GM18861 (cell line): ENCODE results near the gene RHOT2.

Source experiments
- ATAC-seq: cut with Tn5 transposase; IDR thresholded peaks from one replicate; pipeline ENCODE4 v1.9.1; 2021; ENCODE audit not compliant: unreplicated experiment

Gene RHOT2

DNA sequence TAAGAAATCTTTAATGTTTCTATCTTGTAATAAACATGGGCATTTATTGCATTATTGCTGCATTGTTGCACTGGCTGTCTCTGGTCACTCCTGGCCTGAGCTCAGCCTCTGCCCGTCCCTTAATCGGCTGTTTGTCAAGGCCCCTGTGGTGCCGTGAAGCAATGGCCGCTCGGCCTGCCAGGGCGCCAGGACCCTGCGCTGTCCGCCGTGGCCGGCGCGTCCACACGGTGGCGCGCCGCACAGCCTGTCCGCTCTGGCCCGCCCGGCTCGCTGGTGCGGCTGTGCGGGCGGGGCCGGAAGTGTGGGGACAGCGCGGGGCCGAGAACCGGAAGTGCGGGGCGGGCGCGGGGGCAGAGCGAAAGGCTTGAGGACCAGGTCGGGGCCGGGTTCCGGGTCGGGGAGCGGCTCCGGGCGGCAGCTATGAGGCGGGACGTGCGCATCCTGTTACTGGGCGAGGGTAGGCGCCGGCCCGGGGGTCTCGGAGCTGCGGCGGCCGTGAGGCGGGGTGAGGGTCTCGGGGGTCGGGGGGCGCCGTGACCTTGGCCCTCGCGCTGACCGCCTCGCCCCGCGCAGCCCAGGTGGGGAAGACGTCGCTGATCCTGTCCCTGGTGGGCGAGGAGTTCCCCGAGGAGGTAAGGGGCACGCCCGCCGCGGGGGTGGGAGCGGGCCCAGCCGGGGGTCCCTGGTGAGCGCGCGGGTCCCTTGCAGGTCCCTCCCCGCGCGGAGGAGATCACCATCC is at the start of gene RHOT2:
Gene RHOT2, plus strand, starts transcription at position 353 of the 739 bp plus-strand sequence. Its CDS starts 68 bp downstream, at position 421.
- peak; percentile 67 for ATAC-seq

- no peak for ATAC-seq
Measured at GRCh38 chr16:619476-620100, 48.3 kb upstream of the RHOT2 start.

DNA sequence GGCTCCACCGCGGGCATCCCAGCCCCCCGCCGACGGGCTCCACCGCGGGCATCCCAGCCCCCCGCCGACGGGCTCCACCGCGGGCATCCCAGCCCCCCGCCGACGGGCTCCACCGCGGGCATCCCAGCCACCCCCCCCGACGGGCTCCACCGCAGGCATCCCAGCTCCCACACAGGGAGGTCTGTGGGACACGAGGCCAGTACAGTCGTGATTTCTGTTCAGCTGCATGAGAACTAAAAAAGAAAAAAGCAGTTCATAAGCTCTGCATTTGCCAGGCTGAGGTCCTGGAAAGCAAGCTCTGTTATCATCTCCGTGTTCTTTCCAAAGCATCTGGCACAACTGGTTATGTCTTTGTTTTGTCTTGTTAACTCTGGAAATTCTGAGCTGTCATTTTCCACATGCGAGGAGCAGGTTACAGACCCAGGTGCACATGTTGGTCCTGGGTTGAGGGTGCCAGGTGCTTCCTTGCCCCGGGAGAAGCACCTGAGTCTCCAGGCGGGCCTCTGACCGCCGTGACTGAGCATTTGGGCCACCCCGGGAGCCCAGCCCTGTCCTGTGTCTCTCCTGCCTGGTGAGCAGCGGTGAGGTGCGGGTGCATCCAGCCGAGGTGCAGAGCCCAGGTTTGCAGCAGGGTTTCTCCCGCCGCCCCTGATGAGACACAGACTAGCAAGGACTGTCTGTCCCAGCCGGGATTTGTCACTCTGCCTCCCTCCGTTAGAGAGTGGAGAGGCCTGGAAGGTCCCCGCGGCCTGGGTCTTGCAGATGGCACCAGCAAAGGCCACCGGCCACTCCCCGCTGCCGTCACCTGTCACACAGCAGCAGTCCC is 47.0 kb upstream of the RHOT2 start:
- ATAC-seq, result no peak

GRCh38 chr16:621526-622105 is 46.3 kb upstream of the RHOT2 start:
- ATAC-seq, result no peak

GRCh38 chr16:622920-623280 is 45.0 kb upstream of the RHOT2 start:
- no peak for ATAC-seq

DNA sequence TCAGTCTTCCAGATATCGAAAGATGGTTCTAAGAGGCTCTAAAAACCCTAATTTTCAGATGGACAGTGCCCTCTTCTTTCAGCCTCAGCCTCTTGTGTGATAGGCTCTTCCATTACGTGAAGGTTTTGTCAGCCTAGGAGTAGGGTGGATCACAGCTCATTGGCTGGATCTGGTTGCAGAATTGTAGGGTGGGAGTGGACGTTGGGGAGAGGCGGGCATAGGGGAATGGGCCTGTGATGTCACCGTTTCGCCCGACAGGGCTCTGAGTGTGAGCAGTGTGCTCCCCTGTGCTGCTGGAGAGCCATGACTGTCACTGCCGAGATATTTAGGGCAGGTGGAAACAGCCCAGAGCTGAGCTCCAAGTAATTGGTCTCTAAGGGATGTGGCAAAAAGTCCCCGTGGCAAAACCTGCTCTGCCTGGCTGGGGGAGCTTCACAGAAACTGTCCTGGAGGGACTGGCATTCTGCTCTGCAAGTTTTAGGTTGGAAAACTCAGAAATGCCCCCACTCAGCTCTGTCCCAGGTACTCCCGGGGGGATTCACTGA is 43.3 kb upstream of the RHOT2 start:
- no peak for ATAC-seq

- ATAC-seq, result no peak
Measured at GRCh38 chr16:625117-625976, 42.6 kb upstream of the RHOT2 start.

DNA sequence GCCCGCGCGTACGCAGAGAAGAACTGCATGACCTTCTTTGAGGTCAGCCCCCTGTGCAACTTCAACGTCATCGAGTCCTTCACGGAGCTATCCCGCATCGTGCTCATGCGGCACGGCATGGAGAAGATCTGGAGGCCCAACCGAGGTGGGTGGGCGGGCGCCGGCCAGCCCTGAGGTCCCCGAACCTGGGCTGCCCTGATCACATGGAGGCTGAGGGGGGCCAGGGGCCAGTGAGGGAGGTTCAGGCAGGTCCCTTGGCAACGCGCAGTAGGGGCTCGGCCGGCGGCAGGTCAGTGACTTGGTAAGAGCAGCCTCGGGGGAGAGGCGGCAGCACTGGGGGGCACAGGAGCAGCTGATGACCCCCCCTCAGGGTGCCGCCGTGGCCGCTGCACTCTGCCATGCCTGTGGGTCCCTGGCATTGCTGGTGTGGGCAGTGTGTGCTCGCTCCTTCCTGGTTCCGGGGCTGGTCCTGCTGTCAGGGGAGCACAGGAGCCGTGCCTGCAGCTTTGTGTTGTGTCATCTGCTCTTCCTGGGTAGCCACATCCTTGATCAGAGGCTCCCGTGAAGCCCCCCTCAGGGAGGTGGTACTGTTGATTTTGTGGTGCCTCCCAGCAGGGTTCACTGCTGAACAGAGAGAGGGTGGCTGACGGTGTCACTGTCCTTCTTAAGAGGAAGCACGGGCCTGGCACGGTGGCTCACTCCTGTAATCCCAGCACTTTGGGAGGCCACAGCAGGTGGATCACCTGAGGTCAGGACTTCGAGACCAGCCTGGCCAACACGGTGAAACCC is 41.8 kb upstream of the RHOT2 start:
- no peak for ATAC-seq

DNA sequence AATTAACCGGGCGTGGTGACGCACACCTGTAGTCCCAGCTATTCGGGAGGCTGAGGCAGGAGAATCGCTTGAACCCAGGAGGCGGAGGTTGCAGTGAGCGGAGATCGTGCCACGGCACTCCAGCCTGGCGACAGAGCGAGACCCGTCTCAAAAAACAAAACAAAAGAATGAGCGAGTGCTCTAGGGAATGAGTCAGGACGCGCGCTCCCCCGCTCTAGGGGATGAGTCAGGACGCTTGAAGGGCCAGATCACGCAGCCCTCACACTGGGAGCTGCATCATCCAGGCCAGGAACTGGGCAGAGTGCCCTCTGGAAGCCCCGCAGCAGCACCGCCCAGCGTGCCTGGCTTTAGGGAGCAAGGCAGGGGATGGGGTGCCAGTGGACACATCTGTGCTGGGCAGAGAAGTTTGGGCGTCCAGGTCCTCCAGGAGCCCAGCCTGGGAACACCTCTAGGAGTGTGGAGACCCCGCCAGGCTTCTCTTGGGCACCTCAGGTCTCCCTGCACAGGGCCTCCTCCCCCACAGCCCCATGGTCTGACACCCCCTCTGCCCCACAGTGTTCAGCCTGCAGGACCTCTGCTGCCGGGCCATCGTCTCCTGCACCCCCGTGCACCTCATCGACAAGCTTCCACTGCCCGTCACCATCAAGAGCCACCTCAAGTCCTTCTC is 41.0 kb upstream of the RHOT2 start:
- ATAC-seq, result no peak

DNA sequence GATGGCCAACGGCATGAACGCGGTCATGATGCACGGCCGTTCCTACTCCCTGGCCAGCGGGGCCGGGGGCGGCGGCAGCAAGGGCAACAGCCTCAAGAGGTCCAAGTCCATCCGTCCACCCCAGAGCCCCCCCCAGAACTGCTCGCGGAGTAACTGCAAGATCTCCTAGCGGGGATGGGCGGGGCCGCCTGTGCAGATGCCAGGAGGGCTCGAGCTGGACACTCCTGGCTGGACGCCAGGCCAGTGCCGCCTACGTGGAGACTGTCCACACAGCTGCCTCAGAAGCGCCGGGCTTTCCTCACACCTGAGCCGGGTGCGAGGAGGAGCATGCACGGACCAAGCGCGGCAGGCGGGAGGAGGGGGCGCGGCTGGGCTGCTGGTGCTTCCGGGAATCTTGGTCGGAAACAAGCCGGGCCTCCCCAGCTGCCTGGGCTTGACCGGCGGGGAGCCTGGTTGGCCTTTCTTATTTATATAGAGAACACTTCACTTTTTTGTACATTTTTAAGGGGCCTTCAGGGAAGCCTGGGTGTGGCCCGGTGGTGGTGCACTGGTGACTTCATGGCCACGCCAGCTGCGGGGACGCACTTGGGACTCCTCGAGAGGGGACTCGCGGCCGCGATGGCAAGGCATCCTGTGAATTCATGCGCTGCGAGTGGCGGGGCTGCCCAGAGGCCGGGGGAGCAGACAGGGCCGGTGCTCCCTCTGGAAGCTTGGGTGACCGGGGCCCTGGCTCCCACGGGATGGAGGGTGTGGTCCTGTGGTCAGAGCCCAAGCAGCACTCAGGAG is 40.3 kb upstream of the RHOT2 start:
- no peak for ATAC-seq

GRCh38 chr16:628321-629061 is 39.4 kb upstream of the RHOT2 start:
- no peak for ATAC-seq

- ATAC-seq, result no peak
Measured at GRCh38 chr16:629185-629832, 38.6 kb upstream of the RHOT2 start.

- no peak for ATAC-seq
Measured at GRCh38 chr16:629833-630248, 38.1 kb upstream of the RHOT2 start.

GRCh38 chr16:630249-630814 is 37.6 kb upstream of the RHOT2 start:
- ATAC-seq, result no peak

GRCh38 chr16:630815-631405 is 37.0 kb upstream of the RHOT2 start, which contains the start of gene WFIKKN1:
Gene WFIKKN1 (plus strand): TSS chr16:630985. CDS start chr16:631254, 269 bp downstream.
- ATAC-seq, result no peak

DNA sequence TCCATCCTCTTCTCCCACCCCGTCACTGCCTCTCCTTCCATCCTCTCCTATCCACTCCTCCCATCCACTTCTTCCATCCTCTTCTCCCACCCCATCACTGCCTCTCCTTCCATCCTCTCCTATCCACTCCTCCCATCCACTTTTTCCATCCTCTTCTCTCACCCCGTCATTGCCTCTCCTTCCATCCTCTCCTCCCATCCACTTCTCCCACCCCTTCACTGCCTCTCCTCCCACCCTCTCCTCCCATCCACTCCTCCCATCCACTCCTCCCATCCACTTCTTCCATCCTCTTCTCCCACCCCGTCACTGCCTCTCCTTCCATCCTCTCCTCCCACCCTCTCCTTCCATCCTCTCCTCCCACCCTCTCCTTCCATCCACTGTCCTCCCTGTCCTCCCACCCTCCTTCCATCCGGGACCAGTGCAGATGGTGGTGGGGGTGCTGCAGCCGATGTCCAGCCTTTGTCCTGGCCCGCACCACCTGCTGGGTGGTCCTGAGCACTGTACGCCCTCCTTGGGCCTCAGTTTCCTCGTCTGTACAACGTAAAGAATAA is 36.0 kb upstream of the RHOT2 start:
- no peak for ATAC-seq
